Urinary bladder (tissue), 4 donors: ENCODE data around the gene INAVA. TPM values are rescaled to one million over a fixed set of nuclear protein-coding genes. Genes with fewer than 3 reads are reported as not detected.
A peak's percentile ranks its signal among the peaks of the same experiment; 100 is the strongest.

Experiments
- DNase-seq: peaks from one replicate; pipeline ENCODE4 v3.0.0-alpha.2; 2015; ENCODE audit errors: extremely low spot score
- H3K27ac ChIP-seq: one replicate; pipeline ENCODE4 v1.5.1; 2013; ENCODE audit warnings: low read depth, mild to moderate bottlenecking, moderate library complexity
- H3K36me3 ChIP-seq: one replicate; pipeline ENCODE4 v1.6.1; 2013; ENCODE audit warnings: mild to moderate bottlenecking, moderate library complexity; ENCODE audit not compliant: insufficient read depth
- H3K4me1 ChIP-seq: one replicate; pipeline ENCODE4 v1.6.1; 2013; ENCODE audit warnings: mild to moderate bottlenecking, moderate library complexity; ENCODE audit not compliant: insufficient read depth
- H3K4me3 ChIP-seq: one replicate; pipeline ENCODE4 v1.5.1; 2013; ENCODE audit warnings: low read depth, low read length
- WGBS: extraction: QIAGEN DNeasy Blood & Tissue Kit; methylation state at CpG from one replicate; pipeline ENCODE4 v1.1.7; 2013; 5-methylcytosine and 5-hydroxymethylcytosine counted together
- polyA plus RNA-seq: library from polyadenylated mRNA; stranded (reverse); fragments of 200-250 nt; gene quantifications from one replicate; pipeline ENCODE4 v1.2.3, GENCODE V29; 2013
- total RNA-seq: library from RNA; depleted of rRNA; stranded (reverse); fragments of >200 nt; gene quantifications from one replicate; pipeline ENCODE4 v1.2.3, GENCODE V29; 2014
- donor health status: healthy with polysubstance abuse.
- donor health status: healthy.

INAVA gene
- total and polyA plus RNA-seq, 2 donors, result 6.2 to 10.1 TPM

GRCh38 chr1:200869753-200870391 lies 24.8 kb upstream of the INAVA start:
- no peak for DNase-seq
- Histone ChIP-seq H3K27ac (no peak overlapping the region), H3K36me3 (no peaks in the 10 kb centered on the region), H3K4me3 (no peak overlapping the region), H3K4me1 (peaks cover 2% of the 10 kb centered on the region)
- 88% methylated on average over 9 of the region's 9 CpGs for WGBS

GRCh38 chr1:200872446-200873115 lies 22.1 kb upstream of the INAVA start, which contains the start of gene GPR25:
Gene GPR25, plus strand, starts transcription at chr1:200872981. Its CDS starts 57 bp downstream, at chr1:200873038.
- WGBS, result 68% methylated on average over 23 of the region's 23 CpGs
- Histone ChIP-seq H3K4me3 (peak within 1 kb of the TSS; percentile 39), H3K27ac (no peak within 1 kb of the TSS), H3K36me3 (no peaks in the 10 kb centered on the region), H3K4me1 (peaks cover 2% of the 10 kb centered on the region)
- no peak for DNase-seq

GRCh38 chr1:200873116-200873670 lies 21.5 kb upstream of the INAVA start:
- Histone ChIP-seq H3K4me3 (peak overlapping the region; percentile 39), H3K36me3 (no peaks in the 10 kb centered on the region), H3K4me1 (peaks cover 2% of the 10 kb centered on the region), H3K27ac (no peak overlapping the region)
- WGBS, result 6% methylated on average over 61 of the region's 61 CpGs
- DNase-seq, result no peak

- Histone ChIP-seq H3K36me3 (no peaks in the 10 kb centered on the region), H3K4me1 (peaks cover 2% of the 10 kb centered on the region), H3K4me3 (peak overlapping the region; percentile 39), H3K27ac (no peak overlapping the region)
- 14% methylated on average over 66 of the region's 66 CpGs for WGBS
- no peak for DNase-seq
These were observed 20.9 kb upstream of the INAVA start for GRCh38 chr1:200873671-200874397.

GRCh38 chr1:200874694-200875093 lies 20.0 kb upstream of the INAVA start:
- DNase-seq, result no peak
- WGBS, result 95% methylated on average over 6 of the region's 6 CpGs
- H3K27ac ChIP-seq, result no peak overlapping the region
- H3K36me3 ChIP-seq, result no peaks in the 10 kb centered on the region
- no peak overlapping the region for H3K4me3 ChIP-seq
- H3K4me1 ChIP-seq, result peaks cover 2% of the 10 kb centered on the region

GRCh38 chr1:200875416-200875815 lies 19.3 kb upstream of the INAVA start:
- WGBS, result 83% methylated on average over 5 of the region's 5 CpGs

GRCh38 chr1:200877010-200877409 lies 17.7 kb upstream of the INAVA start:
- no peaks in the 10 kb centered on the region for H3K36me3 ChIP-seq
- peaks cover 2% of the 10 kb centered on the region for H3K4me1 ChIP-seq
- no peak overlapping the region for H3K4me3 ChIP-seq
- no peak for DNase-seq
- no peak overlapping the region for H3K27ac ChIP-seq
- 80% methylated on average over 3 of the region's 3 CpGs for WGBS

More at GRCh38 chr1:200875416-200875815, 19.3 kb upstream of the INAVA start:
- no peak overlapping the region for H3K27ac ChIP-seq
- peaks cover 2% of the 10 kb centered on the region for H3K4me1 ChIP-seq
- H3K4me3 ChIP-seq, result no peak overlapping the region
- no peak for DNase-seq
- H3K36me3 ChIP-seq, result no peaks in the 10 kb centered on the region

GRCh38 chr1:200877839-200878551 lies 16.7 kb upstream of the INAVA start:
- no peak for DNase-seq
- peaks cover 2% of the 10 kb centered on the region for H3K4me1 ChIP-seq
- no peaks in the 10 kb centered on the region for H3K36me3 ChIP-seq
- WGBS, result 72% methylated on average over 6 of the region's 6 CpGs
- H3K4me3 ChIP-seq, result no peak overlapping the region
- no peak overlapping the region for H3K27ac ChIP-seq

- WGBS, result 64% methylated on average over 3 of the region's 3 CpGs
- no peak for DNase-seq
These were observed 14.5 kb upstream of the INAVA start for GRCh38 chr1:200880212-200880611.

GRCh38 chr1:200883118-200883517 lies 11.6 kb upstream of the INAVA start:
- WGBS, result 76% methylated on average over 3 of the region's 3 CpGs
- no peaks in the 10 kb centered on the region for H3K4me1 ChIP-seq
- no peak overlapping the region for H3K27ac ChIP-seq
- DNase-seq, result no peak
- H3K36me3 ChIP-seq, result no peaks in the 10 kb centered on the region
- H3K4me3 ChIP-seq, result no peak overlapping the region

More at GRCh38 chr1:200880212-200880611, 14.5 kb upstream of the INAVA start:
- Histone ChIP-seq H3K36me3 (no peaks in the 10 kb centered on the region), H3K4me1 (no peaks in the 10 kb centered on the region), H3K27ac (no peak overlapping the region), H3K4me3 (no peak overlapping the region)

- no peak overlapping the region for H3K27ac ChIP-seq
- 91% methylated on average over 6 of the region's 6 CpGs for WGBS
- no peaks in the 10 kb centered on the region for H3K4me1 ChIP-seq
- H3K4me3 ChIP-seq, result no peak overlapping the region
- no peak for DNase-seq
- no peaks in the 10 kb centered on the region for H3K36me3 ChIP-seq
These were observed 8.9 kb upstream of the INAVA start for GRCh38 chr1:200885623-200886402.

- H3K27ac ChIP-seq, result no peak overlapping the region
- H3K4me3 ChIP-seq, result no peak overlapping the region
- 91% methylated on average over 2 of the region's 2 CpGs for WGBS
- H3K36me3 ChIP-seq, result no peaks in the 10 kb centered on the region
- H3K4me1 ChIP-seq, result no peaks in the 10 kb centered on the region
- DNase-seq, result no peak
These were observed 8.1 kb upstream of the INAVA start for GRCh38 chr1:200886594-200886993.
